Stimulated activated CD4-positive, alpha-beta T cell treated with anti-CD3 and anti-CD28 coated beads, Interleukin-1b, Interleukin-23, amount 100 ng/mL, for 1 hour (primary cell): ENCODE data around the gene CNTNAP3B.
"Not testable (repeated sequence)": the region's sequence is repeated elsewhere in the genome, so short reads cannot be mapped to it uniquely, and the experiment has no call there.

Source experiments
- DNase-seq, 2 donors: peaks; one replicate each; pipeline ENCODE4 v3.0.0-alpha.2; 2020; ENCODE audit warnings: low read depth in 2 of 2

CNTNAP3B gene

DNA sequence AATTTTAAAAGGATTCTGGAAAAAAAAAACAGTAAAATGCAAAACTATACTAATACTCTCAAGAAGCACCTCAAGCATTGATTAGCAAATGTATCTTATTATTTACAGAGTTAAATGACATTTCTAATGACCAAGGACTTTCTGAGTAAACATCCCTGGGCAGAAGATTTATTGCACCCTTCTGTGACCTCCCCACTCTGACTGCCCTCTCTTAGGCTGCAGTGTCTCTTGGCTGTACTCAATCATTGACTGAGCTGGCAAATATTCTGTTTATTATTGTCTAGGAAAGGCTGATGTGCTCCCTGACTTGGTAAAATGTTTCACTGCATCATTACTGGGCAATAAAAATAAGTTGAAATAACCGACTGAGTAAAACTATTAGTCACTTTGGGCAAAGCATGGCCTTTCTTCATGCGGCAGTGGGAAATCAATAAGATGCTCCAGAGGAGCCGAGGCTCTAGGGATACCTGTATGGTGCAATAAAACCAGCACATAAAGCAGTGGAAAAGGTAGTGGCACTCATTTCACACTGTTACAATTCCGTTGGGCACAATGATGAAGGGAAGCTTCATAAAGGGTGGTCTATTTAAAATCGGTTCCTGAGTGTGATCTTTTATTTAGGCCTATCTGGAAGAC lies 151.1 kb downstream of the CNTNAP3B start:
- DNase-seq: not testable (repeated sequence)

DNA sequence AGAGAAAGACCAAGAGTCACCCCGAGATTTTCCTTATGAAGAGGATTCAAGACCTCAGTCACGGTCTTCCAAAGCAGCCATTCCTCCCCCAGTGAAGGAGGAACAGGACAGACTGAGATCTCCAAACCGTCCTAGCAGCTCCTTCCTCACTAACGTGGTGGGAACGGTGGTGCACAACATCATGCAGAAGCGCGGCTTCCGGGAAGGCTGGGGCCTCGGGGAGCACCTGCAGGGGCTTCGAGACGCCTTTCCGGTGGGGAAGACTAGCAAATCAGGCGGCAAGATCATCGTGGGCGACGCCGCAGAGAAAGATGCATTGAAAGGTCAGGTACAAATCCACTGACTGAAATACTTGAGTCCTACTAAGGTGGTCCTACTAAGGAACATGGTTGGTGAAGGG lies 154.3 kb downstream of the CNTNAP3B start:
- DNase-seq: not testable (repeated sequence)

DNA sequence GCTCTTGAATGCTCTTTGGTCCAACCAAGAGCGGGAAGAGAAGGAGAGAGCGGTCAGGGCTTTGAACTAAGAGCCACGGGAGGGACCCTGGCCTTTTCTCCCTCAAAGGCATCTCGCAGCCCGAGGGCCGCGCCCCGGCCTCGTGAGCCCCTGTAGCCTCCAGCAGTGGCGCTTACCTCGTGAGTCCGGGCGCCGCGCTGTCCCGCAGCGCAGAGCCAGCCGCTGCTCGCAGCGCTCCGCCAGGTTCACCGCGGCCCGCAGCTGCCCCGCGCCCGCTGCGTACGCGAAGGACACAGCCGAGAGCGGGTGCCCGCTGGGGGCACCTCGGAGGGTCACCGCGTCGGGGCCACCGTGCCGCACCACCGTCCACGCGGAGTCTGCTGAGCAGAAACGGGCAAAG lies 176.2 kb downstream of the CNTNAP3B start:
- DNase-seq: not testable (repeated sequence)

DNA sequence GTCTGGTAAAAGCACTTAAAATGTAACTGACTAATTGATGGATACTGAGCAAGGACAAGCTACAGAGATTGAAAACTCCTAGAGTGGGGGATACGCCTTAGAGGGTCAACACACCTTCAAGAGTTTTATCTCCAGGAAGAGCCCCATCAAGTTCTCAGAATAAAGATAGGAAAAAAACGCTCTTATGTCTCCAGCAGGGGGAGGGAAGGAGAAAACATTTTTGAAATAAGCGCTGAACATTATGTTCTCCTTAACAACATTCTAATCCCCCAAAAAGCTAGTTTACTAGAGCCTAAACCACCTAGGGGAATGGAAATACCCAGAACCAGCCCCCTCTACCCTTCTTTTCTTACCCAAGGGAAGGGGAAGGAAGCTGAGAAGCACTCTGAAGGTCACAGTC lies 187.5 kb downstream of the CNTNAP3B start:
- not testable (repeated sequence) for DNase-seq

DNA sequence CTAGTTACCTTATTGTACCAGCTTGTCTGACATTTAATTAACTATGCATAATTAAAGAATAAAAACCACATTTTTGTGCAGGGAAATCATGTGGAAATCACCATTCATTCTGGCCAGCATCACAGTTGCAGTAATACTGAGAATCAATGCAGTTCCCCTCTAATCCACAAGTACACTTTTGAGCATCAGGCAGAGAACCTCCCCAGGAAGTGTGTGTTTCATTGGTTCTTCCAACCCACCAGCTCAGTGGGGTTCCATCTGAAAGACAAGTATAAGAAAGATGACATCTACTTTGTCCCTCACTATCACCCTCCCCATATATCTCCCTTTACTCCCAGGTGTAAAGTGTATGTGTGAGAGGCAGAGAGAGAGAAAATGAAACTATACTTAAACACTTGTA lies 191.1 kb downstream of the CNTNAP3B start:
- not testable (repeated sequence) for DNase-seq

DNA sequence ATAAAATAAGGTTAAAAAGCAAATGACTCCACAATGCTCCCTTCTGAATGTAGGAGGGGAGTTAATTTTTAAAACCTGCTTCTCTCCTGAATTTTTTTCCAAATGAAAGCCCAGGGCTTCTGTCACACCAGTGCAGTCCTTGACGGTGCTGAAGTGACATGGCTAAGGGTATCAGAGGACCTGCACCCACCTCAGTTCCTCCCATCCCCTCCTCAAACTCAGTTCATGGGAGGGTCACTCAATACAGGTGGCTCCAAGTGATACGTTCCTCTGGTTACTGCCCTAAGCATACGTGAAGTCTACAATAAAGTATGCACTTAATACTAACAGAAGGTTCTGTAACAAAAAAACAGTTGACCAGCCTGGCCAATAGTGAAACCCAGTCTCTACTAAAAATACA lies 193.5 kb downstream of the CNTNAP3B start:
- not testable (repeated sequence) for DNase-seq

DNA sequence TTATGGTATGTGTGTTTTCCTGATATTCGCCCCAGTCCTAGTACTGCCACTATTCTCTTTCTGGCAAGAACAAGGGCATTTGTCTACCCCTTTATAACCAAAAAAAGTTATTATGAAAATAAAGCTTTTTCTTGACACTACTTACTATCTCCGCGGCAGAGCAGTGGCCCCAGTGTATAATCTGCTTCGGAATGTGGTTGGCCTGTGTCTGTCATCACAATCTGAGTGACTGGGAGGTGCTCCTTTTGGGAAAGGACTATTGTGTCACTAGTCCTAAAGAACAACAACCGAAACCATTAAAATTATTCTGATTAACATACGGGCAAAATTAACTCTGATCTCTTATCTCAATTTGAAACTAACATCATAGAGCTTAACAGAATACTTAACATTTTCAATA lies 200.1 kb downstream of the CNTNAP3B start:
- not testable (repeated sequence) for DNase-seq

DNA sequence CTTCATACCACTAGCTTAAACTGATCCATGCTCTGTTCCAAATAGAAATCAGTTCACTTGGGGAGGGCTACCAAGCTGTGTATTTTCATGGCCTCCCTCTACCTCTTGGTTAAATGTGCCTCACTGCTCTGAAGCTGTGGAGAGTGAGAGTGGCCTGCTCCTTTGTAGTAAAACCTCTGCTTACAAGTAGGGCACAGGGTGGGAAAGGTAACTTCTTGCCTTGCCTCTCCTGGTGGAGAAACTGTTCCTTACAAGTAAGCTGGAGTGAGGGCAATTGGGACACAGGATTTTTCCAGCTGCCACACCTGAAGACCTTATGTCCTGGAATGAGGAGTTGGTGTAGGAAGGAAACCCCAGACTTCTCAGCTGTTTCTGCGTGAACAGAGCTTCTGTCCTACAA lies 211.9 kb downstream of the CNTNAP3B start:
- DNase-seq: not testable (repeated sequence)

DNA sequence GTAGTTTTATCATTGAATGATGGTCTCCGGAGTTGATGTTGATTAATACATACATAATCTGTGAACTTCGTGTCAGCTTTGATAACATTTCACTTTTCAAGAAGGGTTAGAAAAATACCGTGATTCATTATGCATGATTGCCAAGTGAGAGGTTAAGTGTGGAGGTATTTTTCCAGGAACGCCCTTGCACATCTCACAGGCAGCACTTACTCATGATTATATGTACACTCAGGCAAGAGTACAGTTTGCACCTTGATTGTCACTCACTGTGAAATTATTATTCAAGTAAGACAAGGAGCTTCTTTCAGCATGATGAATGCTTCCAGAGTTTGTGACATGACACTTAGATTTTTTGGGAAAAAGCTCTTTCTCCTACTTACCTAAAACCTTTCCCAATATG lies 223.7 kb downstream of the CNTNAP3B start:
- not testable (repeated sequence) for DNase-seq

DNA sequence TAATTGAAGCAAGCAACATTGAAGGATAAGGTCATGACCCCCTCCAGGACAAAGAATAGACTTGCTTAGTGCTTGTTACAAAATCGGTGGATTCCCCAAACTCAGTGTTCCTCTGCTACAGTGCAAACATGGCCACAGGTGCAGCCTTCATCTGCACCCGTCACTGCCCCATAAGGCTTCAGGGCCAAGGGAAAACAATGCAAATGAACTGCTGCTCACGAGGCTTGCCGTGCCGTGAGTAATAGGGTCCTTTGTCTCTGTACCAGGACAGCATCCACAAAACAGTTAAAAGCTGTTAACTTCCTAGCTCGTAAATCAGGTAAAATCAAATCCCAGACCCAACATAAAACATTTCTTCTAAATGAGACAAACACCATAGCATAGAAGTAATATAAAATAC lies 226.5 kb downstream of the CNTNAP3B start:
- not testable (repeated sequence) for DNase-seq

DNA sequence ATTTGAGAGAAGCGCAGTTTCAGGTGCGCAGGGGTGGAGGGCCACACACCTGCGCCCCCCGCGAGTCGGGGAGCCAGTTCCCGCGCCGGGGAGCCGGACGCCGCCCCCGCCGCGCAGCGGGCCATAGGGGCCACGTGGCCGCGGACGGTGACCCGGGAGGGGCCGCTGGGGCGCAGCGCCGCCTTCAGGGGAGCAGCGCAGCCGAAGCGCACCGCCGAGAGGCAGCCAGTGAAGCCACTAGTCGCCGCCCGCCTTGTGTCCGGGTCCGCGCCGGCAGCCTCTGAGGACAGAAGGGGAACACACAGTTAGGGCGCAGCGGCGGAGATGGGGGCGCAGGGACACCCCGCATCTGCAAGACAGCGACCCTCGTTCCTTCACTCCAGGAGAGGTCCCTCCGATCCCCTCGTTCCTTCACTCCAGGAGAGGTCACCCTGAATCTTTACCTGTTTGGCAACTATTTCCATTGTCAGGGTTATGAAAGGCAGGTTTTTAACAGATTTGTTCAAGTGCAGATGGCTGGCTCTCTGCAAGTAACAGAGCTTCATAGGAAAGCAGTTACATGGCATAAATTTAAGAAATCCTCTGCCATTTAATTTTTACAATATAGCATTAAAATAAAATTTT lies 230.4 kb downstream of the CNTNAP3B start:
- not testable (repeated sequence) for DNase-seq

DNA sequence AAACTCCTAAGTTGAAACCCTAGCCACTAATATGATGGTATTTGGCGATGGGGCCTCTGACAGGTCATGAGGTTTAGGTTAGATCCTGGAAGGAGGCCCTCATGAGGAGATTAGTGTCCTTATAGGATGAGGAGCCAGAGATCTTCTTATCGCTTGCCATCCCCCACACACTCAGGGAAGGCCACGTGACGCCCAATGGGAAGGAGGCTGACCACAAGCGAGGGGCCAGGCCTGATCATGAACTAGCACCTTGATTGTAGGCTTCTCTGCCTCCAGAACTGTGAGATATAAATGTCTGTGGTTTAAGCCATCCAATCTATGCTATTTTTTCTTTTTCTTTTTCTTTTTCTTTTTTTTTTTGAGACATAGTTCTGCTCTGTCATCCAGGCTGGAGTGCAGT lies 254.7 kb downstream of the CNTNAP3B start:
- DNase-seq: not testable (repeated sequence)

DNA sequence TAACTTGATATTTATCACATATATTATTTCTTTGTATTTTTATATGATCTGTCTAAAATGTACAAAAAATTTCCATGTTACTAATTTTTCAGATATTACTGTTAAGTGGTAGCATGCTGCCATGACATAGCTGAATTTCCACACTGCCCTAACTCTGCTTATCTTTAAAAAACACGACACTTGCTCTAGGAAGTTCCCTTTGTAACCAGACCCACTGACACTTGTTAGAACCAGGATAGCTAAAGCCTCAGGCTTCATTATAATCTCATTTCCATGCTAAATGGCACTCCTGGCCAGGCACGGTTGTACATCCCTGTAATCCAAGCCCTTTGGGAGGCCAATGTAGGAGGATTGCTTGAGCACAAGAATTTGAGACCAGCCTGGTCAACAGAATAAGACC lies 273.8 kb downstream of the CNTNAP3B start:
- DNase-seq: not testable (repeated sequence)

DNA sequence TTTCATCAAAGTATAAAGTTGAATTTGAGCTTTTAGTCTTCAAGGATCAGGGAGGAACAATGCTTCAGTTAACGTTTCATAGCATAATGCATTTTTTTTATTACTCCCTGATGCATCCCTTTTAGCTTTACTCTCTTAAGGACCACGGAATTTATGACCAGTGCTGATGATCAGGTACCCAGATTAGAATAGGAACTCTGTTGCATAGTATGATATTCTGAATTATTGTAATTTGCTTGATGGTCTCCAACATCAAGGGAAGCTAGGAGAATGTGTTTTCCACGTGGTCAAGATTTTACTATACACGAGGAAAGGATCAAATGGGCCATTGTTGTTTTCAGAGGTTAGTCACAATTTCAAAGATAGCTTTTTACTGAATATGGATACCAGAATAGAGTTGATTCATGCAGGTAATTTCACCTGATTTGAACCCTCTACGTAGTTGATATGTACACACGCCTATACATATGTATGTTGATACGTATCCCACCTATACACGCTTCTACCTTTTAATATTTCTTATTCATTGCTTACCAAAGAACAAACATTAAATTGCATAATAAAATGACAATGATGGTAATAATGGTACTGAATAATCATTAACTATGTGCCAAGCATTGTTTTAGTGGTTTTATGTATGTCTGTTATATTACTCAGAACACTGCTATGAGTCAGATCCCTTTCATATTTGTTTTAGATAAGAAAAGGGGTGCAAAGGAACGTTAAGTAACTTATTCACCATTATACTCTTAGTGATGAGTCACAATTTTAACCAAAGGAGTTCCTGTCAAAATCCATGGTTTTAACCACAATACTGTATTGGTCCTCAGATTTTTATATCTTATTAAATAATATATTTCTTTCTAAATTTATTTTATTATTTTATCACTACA lies 277.1 kb downstream of the CNTNAP3B start:
- not testable (repeated sequence) for DNase-seq

DNA sequence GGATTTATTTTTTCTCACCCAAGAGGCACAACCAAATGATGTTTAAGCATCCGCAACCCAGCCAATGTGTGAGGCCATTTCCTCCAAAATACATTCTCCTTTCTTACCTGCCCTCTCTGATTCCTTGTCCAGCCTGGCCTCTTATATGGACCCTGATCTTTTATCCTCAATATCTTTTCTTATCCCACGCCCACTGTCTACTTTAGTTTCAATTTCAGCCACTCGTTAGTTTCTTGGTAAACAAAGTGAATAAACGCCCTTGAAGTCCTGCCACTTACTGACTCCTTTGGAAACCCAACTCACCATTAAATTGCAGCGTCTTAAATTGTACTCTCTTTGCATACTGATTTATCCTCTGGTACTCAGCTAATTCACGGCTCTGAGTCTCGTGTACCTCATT lies 281.4 kb downstream of the CNTNAP3B start:
- DNase-seq: not testable (repeated sequence)
